HG03571 (cell line): ENCODE results near the gene FAM174B.
A peak's percentile ranks its signal among the peaks of the same experiment; 100 is the strongest.

Experiments
- ATAC-seq: cut with Tn5 transposase; IDR thresholded peaks from one replicate; pipeline ENCODE4 v1.9.1; 2021; ENCODE audit not compliant: unreplicated experiment

Gene FAM174B

GRCh38 chr15:92665100-92665555 lies 9.6 kb upstream of the FAM174B start:
- ATAC-seq = no peak

DNA sequence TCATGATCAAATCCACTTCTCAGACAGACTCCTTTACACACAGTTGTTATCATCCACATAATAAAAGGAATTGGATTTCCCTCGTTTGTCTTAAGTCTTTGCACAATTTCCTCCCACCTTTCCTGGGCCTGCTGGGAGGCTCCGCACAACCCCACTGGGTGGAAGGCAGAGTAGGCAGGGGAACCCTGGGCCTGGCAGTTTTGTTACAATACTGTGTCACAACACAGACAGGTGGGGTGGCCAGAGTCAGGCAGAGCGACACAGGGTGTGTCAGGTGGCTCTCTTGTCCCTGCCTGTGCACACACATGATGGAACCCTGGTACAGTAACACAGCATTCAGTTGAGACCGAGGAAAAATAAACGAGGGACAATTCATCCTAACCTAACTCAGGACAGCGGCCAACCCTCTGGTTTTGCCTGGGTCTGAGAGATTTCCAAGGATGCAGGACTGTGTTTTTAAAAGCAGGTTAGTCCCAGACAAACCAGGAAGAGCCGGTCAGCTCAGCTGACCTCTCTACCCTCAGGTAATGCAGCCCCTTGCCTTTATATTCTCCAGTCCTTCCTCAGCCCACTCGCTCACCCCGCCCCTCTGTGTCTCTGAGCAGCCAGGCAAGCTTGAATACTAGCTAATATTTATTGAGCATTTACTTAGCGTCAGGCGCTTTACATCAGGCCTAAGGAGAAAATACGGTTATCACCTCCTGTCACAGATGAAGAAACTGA lies 8.8 kb upstream of the FAM174B start:
- no peak for ATAC-seq

DNA sequence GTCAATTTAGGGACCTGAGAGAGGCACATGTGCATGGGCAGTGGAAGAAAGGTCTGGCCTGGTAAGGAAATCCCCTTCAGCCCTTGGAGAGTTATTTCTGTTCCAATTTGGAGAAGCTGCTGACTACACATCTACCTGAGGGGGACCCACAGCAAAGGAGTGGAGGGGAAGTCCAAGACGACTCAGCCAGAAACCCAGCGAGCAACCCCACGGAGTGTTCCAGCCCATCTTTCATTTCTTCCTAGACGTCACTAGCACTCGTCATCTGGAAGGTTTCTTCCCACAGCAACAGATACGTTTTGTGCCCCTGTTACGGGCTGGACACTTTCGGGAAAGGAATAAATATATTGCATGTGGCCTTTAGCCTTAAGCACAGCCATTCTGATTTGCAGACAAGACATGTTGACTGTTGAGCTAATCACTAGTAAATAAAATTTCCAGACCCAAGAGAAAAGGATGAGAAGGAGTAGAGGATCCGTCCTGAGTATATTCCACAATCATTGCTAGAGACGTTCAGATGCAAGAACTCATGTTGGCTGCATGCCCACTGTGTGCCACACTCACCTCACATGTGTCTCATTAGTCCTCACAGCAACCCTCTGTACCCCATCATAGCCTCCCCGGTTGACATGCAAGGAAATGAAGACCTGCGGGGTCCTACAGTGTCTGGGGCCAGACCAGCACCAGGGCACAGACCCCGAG lies 7.8 kb upstream of the FAM174B start:
- peak; percentile 71 for ATAC-seq

DNA sequence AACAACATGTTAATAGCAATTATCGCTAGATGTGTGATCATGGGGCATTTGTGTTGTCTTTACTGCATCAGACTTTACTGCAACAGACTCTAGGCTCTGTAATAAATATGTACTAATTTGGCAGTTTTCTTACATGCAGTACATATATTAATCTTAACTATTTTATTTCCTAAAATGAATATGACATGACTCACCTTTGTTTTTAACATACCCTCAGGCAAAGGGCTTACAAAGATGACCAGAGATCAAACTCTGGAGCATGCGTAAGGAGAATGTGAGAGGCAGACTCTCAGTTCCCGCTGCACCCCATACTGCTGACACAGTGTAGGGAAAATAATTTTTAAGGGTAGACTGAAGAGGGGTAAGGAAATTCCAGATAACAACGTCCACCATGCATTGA lies 7.2 kb upstream of the FAM174B start:
- no peak for ATAC-seq

GRCh38 chr15:92661956-92662355 lies 6.4 kb upstream of the FAM174B start:
- no peak for ATAC-seq

DNA sequence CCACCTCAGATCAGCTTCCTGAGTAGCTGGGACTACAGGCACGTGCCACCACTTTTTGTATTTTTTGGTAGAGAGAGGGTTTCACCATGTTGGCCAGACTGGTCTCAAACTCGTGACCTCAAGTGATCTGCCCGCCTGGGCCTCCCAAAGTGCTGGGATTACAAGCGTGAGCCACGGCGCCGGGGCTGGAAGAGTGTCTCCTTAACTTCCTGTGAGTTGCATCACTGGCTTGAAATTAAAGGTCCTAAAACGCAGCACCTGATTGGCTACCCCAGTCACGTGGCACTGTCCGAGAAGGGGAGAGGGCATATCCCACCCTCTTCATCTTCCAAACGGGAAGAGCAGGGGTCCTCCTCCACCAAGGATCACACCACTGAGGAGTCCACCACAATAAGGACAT lies 5.5 kb upstream of the FAM174B start:
- ATAC-seq = no peak

DNA sequence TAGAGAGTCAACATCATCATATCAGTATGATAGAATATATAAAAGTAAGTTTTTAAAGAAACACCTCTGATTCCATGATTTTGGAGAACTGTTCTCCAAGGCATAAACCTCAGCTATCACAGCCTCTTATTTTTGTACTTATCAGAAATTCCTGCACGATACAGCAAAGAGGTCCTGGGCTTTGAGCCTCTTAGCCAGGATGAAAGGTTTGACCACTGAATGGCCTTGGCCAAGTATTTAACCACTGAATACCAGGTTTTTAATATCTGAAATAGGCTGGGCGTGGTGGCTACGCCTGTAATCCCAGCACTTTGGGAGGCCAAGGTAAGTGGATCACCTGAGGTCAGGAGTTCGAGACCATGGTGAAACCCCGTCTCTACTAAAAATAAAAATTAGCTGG lies 1.9 kb upstream of the FAM174B start:
- ATAC-seq = no peak

- ATAC-seq = no peak
Measured at GRCh38 chr15:92656089-92656488, 514 bp upstream of the FAM174B start.

DNA sequence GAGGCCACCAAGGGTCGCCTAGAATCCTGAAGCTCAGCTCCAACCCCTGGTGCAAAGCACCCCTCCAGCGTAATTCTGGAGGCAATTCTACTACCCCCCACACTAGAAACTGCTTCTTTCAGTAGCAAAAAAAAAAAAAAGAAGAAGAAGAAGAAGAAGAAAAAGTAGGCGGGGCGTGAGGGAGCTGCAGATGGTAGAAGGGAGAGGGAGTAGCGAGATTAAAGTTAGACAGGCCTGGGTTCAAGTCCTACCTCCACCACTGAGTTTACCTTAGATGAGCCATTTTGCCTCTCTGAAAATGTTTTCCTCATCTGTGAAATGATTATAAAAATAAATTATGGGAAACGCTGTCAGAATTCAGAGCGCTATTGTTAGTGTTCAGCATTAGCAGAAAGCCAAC lies 913 bp downstream of the FAM174B start:
- ATAC-seq = no peak

DNA sequence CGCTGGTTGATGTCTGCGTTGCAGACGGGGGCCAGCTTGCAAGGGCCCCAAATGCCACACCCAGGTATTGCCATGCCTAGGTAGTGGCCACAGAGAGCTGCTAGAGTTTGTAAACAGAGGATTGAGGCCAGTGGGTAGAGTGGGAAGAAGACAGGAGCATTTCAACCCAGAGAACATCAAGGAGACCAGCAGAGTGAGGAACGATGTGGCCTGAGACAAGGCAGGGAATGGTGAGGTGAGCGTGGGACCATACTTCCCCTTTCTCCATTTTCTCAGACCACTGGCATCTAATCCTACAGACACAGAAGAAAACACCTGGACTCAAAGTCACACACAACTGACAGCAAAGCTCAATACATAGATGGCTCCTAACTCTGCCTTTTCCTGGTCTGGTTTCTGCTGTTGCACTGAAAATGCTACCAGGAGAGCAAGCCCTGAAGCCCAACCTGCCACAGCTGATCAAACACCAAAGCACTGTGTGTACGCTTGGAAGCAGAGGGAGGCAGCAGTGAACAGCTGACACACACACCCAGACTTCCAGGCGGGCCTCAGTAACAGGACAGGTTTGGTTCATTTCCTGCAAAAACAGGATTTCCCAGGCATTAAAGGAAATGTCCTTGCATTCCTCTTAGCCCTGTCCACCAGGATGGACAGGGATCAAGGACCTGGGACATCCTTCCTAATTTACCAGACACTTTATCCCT lies 1.6 kb downstream of the FAM174B start:
- no peak for ATAC-seq

DNA sequence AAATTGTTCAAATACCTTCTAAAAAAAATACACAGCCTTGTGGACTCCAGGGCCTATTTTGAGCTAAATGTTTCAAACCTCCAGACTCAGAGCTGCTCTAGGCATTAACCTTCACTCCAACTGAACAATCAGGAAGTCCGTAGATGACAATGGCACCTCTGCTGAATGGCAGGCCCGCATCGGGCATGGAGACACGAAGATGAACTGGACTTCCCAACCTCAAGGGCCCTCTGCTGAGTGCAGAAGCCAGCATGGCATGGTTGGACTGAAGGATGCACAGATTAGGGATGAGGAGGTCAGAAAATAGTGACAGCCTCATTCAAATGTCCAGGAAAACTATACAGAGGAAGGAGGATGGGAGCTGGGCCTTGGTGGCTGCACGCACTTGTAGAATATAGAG lies 2.2 kb downstream of the FAM174B start:
- no peak for ATAC-seq

- ATAC-seq = no peak
Measured at GRCh38 chr15:92652576-92652966, 3.0 kb downstream of the FAM174B start.

DNA sequence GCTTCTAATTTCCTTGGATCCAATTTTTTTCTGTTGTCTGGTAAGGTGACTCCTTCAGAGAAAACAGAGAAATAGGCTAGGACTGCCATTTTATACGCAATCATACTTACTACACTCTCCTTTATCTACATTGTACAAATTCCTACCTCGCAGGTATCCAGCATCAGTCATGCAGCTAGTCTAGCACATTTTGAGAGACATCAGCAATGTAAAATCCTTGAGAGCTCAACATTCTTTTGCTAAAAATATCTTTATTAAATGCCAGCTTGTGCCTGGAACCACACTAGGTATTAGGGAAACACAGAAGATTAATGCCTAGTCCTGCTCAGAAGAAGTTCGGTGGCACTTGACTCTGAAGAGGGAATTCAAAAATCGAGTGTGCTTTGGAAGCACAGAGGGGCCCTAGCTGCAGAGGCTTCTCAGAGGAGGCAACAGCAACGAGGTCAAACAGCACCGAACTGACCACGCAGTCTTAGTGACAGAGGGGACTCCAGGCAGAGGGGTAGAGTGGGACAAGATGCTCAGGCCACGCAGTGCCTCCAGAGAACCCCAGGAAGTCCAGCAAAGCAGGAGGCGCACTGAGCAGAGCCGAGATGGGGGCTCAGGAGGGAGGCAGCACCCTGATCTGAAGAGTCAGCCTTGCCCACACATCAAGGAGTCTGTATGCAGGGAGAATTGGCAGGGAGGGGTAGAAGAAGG lies 3.5 kb downstream of the FAM174B start:
- ATAC-seq = no peak

DNA sequence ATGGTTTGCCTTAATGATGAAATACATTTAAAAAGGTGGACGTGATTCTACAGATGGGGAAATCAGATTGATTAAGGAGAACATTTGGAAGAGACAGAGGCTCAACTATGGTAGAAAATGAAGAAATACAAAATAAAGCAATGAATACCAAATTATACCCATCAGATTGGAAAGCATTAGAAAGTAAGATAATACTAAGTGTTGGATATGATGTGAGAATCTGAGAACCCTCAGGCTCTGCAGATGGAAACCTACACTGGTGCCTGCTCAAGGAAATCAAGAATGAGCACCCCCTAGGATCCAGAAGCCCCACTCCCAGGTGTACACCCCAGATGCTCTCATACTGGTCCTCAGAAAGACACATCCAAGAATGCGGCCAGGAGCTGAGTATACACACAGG lies 4.6 kb downstream of the FAM174B start:
- no peak for ATAC-seq

GRCh38 chr15:92650256-92650655 lies 5.3 kb downstream of the FAM174B start:
- no peak for ATAC-seq

GRCh38 chr15:92648190-92648875 lies 7.2 kb downstream of the FAM174B start:
- ATAC-seq = no peak

GRCh38 chr15:92647467-92648163 lies 8.0 kb downstream of the FAM174B start:
- ATAC-seq = no peak

DNA sequence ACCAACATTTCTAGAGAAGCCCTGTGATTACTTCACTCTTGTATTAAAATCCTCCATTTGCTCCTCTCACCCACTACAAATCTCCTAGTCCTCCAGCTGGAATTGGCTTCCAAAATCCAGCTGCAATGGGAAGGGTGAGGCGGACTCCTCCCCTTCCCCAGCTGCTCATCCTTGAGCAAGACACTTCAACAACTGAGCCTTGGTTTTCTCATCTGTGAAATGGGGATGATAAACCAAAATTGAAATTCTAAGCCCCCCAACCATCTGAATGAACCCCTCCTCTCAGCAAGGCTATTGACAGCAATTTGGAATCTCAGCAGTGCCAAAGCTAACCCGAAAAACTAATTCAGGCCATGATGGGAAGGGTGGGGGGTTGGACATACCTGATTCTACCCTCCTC lies 9.4 kb downstream of the FAM174B start:
- no peak for ATAC-seq

- ATAC-seq = no peak
Measured at GRCh38 chr15:92645731-92646130, 9.8 kb downstream of the FAM174B start.

DNA sequence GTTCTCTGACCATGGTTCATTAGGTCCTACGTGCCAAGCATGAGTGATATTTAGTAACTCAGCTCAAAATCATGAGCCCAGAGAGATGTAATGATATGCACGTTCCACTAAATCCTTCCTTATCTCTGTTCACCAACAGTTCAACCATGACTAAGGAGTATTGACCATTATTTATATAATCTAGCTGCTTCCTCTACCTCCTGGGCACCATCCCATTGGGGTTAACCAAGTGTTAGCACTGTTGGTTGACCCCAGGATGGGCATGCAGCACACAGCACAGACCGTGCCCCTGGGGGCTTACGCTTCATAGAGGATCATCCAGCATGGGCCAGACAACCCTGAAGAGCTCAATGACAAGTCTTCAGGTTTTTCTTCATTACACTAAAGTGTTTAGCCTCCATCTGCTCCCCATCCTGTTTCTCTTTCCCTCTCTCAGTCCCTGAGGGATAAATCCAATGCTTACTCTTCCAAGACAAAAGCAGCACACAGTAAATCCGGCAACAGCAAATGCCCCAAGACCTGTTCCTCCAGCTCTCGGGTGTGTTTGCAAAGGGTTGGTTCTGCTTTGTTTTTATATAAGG lies 10.4 kb downstream of the FAM174B start:
- ATAC-seq = no peak
